GM04504 (cell line): ENCODE measurements around the gene CDK6.

Experiments used
- DNase-seq: peaks from one replicate; pipeline ENCODE4 v3.0.0-alpha.2; 2012; ENCODE audit warnings: low read depth

The CDK6 gene

DNA sequence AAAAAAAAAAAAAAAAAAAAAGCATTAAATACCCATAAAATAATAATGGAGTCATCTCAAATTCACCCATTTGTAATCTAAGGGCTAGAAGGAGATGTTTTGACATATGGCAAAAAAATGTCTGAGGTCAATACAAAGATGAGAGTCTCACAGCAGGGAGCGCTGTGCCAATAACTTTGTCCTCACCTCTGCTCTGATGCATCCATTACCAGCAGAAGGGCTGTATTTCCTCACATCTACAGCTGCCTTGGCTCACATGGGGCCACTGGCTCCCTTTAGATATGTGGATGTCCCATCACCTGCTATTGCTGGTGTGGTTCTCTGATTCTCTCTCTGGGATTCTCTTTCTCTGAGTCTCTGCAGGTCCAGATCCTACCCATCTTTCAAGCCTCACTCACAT lies 155.9 kb downstream of the CDK6 start:
- DNase-seq, result no peak

DNA sequence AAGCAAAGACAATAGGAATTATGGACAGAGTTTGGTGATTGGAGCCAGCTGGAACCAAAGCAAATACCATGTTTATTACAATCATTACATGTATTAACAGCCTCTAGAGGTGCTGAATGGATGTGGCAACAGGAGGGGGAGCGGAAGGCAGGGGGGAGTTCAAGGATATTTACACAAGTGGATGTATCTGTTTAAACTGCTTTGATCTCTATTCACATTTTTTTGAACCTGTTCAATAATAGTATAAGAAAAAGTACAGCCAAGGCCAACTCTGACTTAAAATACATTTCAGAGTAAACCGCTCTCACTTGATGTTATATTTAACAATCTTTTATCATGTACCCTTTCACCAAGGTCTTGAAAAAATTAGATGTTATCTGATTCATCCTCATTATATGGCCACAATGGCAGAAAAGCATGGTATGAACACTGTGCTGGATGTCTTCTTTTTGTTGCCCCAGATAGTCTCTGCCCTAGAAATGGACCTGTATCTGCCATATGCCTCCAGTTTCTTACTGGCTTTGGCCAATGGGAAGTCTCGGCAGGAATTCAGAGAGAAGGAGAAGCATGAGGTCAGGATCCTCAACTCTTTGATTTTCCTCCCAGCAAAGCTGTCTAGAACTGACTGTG lies 158.0 kb downstream of the CDK6 start:
- no peak for DNase-seq

DNA sequence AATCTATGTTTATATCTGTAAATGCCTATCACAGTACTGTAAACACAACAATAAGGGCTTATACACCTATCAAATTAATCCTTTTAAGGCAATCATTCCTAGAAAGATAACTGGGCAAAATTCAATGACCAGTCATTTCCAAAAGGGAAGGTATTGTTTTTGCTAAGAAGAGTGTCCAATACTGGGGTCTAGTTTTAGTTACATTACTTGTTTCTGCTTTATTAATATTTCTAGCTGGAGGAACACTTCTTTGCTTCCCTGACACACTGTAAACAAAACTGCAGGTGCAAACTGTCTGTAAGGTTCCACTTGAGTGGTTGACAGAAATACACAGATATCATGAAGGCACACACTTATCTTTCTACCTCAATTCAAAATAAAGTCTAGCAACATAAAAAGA lies 162.0 kb downstream of the CDK6 start:
- DNase-seq, result no peak

DNA sequence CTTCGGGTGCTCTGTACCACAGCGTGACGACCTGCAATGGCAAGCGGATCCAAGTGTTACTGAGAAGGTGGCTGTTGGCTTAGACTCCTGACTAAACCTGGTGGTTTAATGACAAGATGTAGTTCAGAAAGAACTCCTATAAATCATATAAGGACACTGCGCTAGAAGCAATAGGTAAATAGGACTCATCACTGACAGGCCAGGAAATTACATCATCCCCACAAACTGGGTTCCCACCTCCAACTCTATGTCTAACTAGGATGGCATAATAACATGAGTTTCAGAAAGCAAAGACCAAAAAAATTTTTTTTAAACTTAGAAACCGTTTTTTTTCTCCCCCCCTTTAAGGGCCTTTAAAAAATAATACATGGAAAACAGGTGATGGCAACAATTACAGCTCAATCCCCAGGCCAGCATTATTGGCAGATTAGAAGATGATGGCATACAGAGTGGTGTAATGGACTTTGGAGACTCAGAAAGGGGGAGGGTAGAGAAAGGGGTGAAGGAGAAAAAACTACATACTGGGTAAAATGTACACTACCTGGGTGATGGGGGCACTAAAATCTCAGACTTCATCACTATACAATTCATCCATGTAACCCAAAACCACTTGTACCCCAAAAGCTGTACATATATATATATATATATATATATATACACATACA lies 164.7 kb downstream of the CDK6 start:
- no peak for DNase-seq

DNA sequence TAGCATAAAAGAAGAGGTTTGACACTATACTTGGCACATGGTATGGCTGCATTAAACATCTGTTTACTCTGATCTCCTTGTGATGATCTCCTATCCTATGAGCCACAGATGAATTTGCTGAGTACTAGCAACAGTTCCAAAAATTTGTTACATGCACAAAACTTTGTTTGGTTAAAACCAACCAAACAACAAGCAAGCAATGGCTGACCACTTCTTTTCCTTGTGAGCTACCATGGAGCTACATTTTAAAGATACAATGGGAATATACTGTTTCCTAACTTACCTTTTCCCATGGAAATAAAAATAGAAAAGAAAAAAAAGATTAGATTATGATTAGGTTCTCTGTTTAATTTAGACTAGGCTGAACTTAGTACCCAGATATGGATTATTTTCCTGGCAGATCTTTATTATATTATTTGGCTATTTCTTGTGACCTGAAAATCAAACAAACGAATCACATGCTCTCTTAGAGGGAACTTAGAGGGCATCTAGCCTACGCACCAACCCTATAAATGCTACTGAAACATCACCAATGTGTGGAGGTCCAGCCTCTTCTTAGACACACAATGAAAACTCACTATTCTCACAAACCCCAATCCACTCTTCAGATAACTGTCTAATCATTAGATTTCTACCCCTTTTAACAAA lies 166.0 kb downstream of the CDK6 start:
- DNase-seq, result no peak

DNA sequence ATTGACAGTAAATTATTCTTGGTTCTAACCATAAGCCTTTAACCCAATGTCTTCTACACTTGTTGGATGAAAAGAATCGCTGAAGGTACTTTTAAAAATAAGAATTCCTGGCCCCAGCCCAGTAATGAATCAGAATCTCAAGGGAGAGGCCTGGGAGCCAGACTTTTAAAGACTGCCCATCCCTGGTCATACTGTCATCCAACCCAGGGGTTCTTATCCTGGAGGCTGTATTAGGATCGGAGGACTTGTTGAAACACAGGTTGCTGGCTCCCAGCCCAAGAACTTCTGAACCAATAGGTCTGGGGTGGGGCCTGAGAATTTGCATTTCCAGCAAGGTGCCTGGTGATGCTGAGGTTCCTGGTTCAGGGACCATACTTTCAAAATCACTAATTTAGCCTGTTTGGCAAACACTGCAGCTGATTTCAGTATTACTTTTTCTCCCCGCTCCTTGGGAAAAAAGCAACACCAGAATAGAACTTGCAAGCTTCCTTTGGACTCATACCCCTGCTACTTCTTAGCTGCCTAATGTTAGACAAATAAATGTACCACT lies 166.7 kb downstream of the CDK6 start:
- no peak for DNase-seq

DNA sequence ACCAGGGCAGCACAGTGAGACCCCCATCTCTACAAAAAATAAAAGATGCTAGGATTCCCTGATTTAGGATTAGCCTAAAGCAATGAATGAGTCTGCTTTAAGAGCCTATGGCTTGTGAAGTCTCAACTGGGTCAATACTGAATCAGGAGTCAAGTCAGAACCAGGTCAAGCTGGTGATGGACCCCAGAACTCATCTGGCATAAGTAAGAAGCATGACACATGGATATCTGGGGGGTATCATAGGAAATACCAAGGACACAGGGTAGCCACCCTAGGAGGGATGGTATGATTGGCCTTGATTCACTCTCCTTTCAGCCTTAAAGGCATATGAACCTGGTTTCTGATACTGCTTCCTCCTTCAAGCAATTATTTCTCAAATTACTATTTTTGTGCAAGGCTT lies 167.8 kb downstream of the CDK6 start:
- no peak for DNase-seq

DNA sequence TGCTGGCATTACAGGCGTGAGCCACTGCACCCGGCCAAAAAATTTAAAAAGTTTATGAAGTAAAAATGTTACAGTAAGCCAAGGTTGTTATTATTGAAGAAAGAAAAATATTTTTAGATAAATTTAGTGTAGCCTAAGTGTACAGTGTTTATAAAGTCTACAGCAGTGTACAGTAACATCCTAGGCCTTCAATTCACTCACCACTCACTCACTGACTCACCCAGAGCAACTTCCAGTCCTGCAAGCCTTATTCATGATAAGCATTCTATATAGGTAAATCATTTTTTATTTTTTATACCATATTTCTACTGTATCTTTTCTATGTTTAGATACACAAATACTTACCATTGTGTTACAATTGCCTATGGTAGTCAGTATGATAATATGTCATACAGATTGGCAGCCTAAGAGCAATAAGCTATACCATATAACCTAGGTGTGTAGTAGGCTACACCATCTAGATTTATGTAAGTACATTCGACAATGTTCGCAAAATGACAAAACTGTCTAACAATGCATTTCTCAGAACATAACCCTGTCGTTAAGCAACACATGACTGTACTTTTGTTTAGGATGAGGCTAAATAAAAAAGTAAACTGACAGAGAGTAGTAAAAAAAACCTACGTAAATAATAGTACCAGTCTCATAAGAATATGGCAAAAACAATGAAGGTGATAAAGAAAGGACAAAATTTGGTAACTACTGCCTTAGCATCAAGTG lies 168.4 kb downstream of the CDK6 start:
- DNase-seq, result no peak

DNA sequence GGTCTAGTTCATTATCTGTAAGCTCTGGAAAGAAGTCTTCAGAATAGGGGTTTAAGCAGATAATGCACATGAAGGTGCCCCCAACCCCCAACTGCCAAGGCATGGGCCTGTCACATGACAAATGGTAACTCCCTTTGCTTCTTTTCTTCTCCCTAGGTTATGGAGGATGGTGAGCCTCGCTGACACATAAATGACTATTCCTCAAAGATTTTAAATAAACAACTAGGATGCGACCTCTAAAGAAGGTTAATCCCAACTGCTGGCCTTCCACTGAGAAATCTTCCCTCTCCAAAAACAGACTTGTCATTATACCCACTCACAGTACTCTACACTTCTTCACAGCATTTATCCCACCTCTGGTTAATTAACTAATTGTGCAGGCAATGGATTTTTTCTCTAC lies 170.4 kb downstream of the CDK6 start:
- DNase-seq, result no peak

DNA sequence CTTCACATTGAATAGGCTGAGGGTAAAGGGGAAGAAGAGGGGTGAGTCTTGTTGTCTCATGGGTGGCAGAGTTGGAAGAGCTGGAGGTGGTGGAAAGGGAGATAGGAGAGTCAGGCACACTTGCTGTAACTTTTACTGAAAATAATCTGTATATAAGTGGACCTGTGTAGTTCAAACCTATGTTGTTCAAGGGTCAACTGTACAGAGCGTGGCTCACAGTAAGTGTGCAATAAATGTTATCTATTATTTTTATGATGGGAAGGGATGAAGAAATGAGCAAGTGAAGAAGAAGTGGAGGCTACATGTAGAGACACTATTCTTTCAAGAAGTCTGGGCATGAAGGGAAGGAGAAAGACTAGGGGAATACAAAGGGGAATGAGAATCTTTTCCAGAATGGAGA lies 174.7 kb downstream of the CDK6 start:
- DNase-seq, result no peak

DNA sequence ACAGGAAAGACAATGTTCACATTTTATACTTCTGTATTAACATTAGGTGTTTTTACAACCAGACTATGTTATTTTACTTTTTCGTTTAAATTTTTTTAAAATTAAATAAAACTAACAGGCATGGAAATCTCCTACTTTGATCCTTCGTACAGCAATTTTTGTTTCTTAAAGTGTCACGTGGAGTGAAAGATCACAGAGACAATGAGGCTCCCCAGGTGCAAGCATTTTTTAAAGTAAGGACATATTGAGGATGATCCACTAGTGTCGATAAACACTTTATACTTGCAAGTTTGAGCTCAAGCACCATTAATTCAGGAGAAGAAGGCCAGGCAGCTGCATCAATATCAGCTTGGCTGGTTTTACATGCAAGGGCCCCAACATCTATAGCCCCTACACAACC lies 177.7 kb downstream of the CDK6 start:
- no peak for DNase-seq

DNA sequence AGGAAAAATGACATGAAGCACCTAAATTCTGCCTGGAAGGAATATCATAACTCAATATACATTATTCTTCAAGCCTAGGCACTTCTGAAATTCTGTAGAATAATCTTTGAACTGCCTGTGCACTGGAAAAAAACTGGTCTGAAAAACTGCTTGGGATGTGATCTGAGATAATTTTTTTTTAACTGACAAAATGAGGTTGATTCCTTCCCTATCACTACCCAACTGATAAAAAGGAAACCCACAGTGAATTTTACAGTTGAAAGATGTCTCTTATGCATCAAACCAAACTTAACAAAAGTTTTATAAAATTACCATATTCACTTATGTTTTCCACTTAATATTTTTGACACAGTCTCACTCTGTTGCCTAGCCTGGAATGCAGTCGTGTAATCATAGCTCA lies 179.0 kb downstream of the CDK6 start:
- no peak for DNase-seq

DNA sequence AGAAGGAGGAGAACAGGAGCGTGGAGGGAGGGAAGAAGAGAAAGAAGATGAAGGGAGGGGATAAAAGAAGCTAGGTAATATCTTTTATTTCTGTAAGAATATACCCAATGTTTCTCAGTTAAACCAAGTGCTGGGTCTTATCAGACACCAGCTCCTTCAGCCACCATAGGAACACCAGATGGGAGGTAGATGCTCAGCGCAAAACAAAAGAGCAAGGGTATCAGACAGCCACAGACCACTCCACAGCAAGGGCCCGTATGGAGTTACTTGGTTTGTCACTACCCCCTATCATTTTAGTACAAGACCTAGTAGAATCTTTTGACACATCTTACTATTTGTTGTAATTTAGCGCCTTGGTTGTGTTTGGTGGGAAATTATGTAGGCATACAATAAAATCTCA lies 180.3 kb downstream of the CDK6 start:
- no peak for DNase-seq

DNA sequence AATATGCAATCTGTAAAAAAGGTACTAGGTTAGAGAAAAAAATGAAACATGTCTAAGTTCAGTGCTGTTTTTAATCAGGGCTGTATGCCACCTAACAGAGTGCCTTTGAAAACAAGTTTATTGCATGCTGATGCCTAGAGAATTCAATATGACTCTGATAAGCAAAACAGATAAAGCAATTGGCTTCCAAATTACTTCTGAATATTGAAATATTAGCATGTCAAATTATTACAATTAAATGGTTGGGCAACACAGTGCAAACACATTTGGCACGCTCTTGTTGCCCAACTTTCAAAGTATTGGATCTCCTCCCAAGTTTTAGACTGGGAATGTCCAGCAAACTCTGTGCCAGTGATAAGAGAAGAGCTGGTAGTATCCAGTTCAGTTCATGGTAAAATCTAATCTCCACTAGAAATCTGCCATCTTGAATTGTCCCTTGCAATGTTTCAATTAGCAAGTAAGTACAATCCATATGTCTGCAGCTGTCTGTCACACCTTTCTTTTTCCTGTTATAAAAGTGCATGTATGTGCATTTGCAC lies 181.0 kb downstream of the CDK6 start:
- no peak for DNase-seq

DNA sequence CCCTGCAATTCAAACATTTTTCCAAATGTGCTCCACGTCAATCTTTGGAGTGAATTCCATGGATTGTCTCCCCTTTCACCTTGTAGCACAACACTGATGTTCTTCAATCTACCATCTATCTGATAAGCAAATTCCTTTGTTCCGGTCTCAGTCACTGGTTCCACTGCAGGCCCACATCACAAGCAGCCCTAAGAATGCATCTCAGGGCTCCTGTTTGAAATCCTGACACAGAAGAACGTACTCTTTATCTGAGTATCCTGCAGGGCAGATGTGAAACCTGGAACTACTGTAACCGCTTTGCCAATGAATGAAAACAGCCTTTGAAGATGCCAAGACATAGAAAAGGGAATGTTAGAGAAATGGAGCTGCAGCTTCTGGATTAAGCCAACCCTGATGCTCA lies 183.2 kb downstream of the CDK6 start:
- DNase-seq, result no peak

DNA sequence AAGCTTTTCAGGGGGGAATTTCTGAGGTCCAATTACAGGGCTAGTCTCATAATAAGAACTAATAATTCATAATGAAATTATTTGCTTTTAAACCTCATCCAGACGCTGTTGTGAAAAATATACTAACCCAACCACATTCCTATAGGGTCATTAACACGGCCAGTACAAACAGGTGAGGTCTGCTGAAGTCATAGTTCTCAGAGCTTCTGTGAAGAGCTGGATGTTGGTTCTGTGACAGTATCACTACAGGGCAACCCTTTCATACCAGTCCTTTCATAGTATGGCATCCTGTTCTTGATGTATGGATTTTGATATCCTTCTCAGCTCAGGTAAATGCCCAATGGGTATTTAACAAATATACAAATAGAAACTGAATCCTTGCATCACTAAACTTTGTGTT lies 183.8 kb downstream of the CDK6 start:
- no peak for DNase-seq

DNA sequence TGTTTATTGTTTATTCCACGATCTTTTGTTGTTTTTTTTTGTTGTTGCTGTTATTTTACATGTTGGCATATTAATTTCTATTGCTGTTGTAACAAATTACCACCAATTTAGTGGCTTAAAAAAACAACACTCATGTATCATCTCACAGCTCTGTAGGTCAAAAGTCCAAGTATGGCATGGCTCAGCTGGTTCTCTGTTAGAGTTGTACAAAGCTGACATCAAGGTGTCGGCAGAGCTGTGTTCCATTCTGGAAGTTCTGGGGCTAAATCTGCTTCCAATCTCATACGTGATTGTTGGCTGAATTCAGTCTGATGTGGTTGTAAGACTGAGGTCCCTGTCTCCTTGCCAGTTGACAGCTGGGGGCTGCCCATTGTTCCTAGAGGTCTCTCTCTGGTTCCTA lies 186.0 kb downstream of the CDK6 start:
- no peak for DNase-seq

DNA sequence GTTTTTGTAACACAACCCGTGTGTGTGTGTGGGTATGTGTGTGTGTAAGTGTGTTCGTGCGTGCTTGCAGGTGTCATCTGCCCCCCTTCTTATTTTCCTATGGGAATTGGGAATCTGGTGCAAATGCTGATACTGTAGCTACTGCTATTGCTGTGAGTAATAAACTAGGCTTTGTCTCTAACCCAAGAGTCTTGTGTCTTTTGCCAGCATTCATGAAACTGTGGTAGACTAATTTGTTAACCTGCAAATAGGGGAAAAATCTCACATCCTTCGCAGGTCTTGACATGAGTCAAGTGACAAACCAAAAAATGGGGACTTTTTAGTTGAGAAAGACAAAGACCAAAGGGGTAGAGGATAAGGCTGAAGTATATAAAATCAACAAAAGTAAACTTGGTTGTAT lies 188.3 kb downstream of the CDK6 start:
- no peak for DNase-seq

DNA sequence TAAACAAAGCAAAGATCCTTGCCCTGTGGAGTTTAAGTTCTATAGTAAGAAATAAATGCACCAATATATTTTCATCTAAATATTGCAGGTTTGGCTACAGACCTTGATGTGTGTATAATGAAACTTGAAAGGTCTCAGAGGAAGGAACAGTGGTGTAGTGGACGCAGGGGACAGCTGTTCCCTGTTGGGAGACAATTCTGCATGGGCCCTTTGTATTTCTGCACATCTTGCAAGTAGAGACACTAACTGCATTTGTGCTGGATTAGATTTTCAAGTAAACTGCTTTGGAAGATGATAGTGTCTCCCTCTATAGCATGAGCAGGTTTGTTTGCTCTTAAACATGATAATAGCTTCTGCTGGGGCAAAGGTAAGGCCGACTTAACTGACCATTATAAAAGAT lies 188.7 kb downstream of the CDK6 start:
- DNase-seq, result no peak

DNA sequence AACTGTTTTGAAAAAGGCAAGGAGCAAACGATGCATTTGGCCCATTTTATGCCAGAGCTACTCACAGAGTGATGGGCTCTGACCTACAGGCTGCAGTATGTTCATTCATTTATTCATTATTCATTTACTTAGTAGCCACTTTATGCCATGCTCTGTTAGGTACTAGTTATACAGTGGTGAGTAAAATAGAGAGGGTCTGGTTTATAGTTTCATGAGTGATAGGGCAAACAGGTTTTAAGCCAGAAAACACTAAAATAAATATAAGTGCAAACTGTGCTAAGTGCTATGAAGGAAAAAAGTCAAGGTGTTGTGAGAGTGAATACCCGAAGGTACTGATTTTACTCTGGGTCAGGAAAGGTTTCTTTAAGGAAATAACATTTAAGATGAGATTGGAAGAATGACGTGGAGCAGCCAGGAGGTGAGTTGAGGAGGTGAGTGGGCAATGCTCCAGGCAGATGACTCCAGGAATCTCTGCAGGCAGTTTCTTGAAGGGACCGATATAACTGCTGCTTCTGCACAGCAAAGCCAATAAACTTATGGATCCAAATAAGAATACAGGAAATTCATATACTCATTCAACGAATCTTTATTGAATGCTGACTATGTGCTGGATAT lies 189.3 kb downstream of the CDK6 start:
- DNase-seq, result no peak

DNA sequence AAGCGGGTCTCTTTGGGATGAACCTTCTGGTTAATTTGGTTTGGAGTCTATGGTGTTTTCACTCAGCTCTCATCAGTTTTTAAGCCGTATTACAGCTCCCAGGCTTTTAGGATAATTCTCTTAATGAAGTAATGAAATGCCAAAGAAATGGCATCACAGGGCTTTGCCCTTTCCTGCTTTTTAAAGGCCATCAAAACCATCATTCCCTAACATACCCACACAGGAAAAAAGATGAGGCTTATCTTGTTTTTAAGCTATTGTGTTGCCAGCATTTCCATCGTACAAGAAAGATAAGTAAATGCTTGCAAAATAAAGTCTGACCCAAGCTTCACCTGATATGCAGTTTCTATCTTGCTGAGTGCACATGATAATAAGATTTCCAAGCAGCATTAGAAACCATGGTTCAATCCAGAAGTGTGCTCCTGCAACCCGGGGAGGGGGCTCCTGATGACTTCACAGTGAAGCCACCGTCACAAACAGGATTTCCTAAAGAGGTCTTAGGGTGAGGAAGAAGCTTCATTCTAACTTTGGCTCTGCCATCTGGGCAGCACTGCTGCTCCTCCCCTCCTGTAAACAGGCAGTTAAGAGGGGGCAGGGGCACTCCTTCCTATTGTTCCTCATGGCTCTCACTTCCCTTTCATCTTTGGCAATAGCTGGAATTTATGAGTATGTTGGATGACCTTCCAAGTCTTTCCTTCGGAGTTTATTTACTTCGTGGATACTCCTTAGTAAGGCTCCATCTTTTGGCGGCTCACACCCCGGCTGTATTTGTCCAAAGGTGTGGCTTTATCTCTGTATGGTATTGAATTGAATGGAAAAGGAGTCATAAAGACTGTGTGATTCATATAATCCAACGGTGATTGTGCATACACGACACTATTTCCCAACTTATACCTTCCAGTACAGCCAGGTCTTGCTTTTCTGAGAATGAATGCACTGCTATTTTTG lies 191.0 kb downstream of the CDK6 start:
- DNase-seq, result no peak
